IMR-90 (cell line): Measurements from ENCODE around the gene ABL1.

Source experiments
- POLR2A ChIP-seq: IDR thresholded peaks from 2 replicates; pipeline ENCODE4 v1.6.1; 2012; ENCODE audit warnings: mild to moderate bottlenecking, low read depth, low read length
- RAD21 ChIP-seq: IDR thresholded peaks from 2 replicates; pipeline ENCODE4 v1.6.1; 2012; ENCODE audit warnings: low read length, improper control_type of control experiment
- RCOR1 ChIP-seq: IDR thresholded peaks from 2 replicates; pipeline ENCODE4 v1.6.1; 2012; ENCODE audit warnings: mild to moderate bottlenecking, low read length, improper control_type of control experiment; ENCODE audit not compliant: insufficient replicate concordance

GRCh38 chr9:130842545-130842944 is 7.5 kb downstream of the ABL1 start:
- TF ChIP-seq POLR2A: no peak
- TF ChIP-seq RCOR1: no peak
- no peak for TF ChIP-seq RAD21
